Activated CD4-positive, CD25-positive, alpha-beta regulatory T cell treated with anti-CD3 and anti-CD28 coated beads, Interleukin-2, amount 50 U/mL, for 72 hours (primary cell): ENCODE results near the gene NEK3.
"Not testable (repeated sequence)": the region's sequence is repeated elsewhere in the genome, so short reads cannot be mapped to it uniquely, and the experiment has no call there.

Source experiments
- DNase-seq: peaks from one replicate; pipeline ENCODE4 v3.0.0; 2021

The NEK3 gene

GRCh38 chr13:52109116-52109670 is 50.2 kb downstream of the NEK3 start:
- DNase-seq: no peak

DNA sequence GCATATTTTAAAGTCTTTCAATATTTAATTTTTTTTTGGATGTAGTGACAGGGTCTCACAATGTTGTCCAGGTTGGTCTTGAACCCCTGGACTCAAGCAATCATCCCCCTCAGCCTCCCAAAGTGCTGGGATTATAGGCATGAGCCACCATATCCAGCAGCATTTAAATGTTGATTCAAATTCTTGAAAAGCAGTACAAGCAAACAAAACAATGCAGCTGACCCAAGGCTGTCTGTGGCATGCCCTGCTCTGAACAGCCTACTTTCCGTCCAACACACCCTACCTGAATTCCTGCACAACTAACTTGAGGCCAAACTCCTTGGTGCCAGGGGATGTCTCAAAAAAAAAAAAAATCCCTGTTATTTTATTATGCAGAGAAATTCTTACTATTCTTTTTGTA is 53.6 kb downstream of the NEK3 start:
- DNase-seq: no peak

DNA sequence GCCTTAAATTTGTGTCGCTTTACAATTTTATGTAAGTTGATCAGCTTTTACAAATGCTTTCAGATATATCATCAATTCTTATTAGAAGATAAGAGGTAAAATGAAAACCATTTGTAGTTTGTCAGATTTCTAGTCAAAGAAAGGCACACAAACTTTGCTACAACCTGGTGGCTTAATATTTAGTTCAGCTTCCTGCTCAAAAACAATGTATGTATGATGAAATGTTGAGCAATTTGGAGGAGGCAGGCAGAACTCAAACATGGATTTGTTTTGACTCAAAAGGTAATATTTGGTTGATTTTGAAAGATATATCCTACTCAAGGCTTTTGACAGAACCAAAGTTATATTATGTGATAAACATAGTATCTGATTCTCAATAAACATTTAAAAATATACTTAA is 54.8 kb downstream of the NEK3 start:
- DNase-seq: no peak

- DNase-seq: no peak
Measured at GRCh38 chr13:52103386-52103785, 56.0 kb downstream of the NEK3 start.

DNA sequence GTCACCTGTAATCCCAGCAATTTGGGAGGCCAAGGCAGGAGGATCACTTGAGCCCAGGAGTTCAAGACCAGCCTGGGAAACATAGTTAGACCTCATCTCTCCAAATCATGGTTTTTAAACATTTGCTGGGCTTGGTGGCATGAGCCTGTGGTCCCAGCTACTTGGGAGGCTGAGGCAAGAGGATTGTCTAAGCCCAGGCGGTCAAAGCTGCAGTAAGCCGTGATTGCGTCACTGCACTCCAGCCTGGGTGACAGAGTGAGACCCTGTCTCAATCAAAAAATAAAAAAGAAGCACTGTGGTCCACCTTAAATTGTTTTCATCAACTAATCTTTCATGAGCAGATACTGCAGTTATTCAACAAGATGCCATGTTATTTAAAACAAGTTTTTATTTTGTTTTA is 57.0 kb downstream of the NEK3 start:
- DNase-seq: not testable (repeated sequence)

DNA sequence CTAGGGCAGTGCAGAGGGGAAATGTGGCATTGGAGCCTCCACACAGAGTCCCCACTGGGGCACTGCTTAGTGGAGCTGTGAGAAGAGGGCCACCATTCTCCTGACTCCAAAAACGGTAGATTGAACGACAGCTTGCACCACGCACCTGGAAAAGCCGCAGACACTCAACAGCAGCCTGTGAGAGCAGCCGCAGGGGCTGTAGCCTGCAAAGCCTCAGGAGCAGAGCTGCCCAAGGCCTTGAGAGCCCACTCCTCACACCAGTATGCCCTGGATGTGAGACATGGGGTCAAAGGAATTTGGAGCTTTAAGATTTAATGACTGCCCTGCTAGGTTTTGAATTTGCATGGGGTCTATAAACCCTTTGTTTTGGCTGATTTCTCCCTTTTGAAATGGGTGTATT is 62.2 kb downstream of the NEK3 start:
- no peak for DNase-seq

DNA sequence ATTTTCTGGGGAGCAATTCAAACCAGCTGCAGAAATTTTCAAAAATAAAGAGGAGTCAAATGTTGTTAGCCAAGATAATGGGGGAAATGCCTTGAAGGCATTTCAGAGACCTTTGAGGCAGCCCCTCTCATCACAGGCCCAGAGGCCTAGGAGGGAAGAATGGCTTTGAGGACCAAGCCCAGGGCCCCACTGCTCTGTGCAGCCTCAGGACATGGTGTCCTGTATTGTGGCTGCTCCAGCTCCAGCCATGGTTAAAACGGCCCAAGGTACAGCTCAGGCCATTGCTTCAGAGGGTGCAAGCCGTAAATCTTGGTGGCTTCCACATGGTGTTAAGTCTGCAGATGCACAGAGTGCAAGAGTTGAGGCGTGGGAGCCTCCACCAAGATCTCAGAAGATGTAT is 62.6 kb downstream of the NEK3 start:
- no peak for DNase-seq

- no peak for DNase-seq
Measured at GRCh38 chr13:52096062-52096461, 63.3 kb downstream of the NEK3 start.

DNA sequence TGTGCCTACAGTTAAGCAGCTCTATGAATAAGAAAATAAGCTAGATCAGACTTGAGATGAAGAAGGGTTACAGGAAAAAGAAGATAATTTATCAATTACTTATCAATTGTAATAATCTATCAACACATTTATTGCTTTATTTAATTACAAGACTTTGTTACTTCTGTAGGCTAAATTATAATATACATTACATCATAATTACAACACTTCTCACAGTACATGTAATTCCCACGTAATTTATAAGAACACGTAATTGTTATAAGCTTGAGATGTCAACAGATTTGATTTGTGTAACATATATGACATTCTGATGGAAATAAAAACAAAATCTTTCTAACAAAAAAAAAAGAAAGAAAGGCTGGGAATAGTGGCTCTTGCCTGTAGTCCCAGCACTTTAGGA is 67.3 kb downstream of the NEK3 start:
- DNase-seq: no peak

DNA sequence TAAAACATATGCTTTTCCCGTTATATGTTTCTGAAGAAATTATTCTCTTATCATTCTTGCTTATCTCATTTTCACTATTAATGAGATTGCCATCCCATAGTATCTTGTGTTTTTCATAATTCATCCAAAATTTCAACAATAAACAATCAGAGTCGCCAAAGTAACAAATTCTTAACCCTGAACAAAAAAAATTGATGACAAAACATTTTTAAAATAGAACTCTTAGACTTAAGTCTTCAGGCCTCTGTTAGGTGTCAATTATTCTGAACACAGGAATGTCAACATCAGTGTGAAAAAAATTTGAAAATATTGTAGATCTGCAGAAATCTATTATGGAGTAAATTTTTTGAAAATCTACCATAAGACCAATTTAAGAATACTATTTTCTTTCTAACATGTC is 67.9 kb downstream of the NEK3 start:
- DNase-seq: no peak

DNA sequence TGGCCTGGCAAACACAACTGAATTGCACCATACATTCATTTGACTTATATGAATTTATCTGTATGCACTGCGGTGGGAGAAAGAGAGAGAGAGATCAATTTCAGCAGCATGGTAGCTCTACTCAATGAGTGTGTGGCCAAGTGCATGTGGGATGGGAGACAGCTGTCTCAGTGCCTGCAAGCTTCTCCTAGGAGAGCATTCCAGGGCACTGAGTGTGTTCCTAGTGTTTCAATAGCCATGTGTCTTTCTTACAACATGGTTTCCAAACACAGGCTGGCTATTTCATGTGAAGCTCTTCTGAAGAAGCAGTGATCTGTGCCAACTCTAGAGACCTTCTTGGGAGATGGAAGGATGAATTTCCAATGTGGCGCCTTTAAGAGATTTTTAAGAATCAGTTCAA is 74.0 kb downstream of the NEK3 start:
- DNase-seq: no peak

GRCh38 chr13:52084981-52085380 is 74.4 kb downstream of the NEK3 start:
- not testable (repeated sequence) for DNase-seq
